22Rv1 (cell line): Measurements from ENCODE around the gene DSC3.
"Not testable (repeated sequence)": the region's sequence is repeated elsewhere in the genome, so short reads cannot be mapped to it uniquely, and the experiment has no call there.

ENCODE experiments used
- ZFX ChIP-seq: fragments of 450-650 bp; IDR thresholded peaks from 2 replicates; pipeline ENCODE4 v1.6.1; 2017; ENCODE audit warnings: antibody characterized with exemption, borderline replicate concordance
- TF ChIP-seq, protein P1 (sequence below): fragments of 450-650 bp; IDR thresholded peaks from 2 replicates; pipeline ENCODE4 v1.5.1; 2017; ENCODE audit warnings: mild to moderate bottlenecking

DNA sequence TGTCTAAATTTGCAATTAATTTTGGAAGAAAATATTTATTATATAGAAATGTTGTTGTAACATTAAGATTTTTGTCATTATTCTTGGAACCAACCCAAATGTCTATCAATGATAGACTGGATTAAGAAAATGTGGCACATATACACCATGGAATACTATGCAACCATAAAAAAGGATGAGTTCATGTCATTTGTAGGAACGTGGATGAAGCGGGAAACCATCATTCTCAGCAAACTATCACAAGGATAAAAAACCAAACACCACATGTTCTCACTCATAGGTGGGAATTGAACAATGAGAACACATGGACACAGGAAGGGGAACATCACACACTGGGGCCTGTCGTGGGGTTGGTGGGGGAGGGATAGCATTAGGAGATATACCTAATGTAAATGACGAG lies 64.5 kb downstream of the DSC3 start:
- TF ChIP-seq, protein P1, sequence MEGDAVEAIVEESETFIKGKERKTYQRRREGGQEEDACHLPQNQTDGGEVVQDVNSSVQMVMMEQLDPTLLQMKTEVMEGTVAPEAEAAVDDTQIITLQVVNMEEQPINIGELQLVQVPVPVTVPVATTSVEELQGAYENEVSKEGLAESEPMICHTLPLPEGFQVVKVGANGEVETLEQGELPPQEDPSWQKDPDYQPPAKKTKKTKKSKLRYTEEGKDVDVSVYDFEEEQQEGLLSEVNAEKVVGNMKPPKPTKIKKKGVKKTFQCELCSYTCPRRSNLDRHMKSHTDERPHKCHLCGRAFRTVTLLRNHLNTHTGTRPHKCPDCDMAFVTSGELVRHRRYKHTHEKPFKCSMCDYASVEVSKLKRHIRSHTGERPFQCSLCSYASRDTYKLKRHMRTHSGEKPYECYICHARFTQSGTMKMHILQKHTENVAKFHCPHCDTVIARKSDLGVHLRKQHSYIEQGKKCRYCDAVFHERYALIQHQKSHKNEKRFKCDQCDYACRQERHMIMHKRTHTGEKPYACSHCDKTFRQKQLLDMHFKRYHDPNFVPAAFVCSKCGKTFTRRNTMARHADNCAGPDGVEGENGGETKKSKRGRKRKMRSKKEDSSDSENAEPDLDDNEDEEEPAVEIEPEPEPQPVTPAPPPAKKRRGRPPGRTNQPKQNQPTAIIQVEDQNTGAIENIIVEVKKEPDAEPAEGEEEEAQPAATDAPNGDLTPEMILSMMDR: not testable (repeated sequence)
- TF ChIP-seq ZFX: not testable (repeated sequence)
